SKM-1 treated with dmso at 0.1 percent for 144 hours (cell line): Measurements from ENCODE around the gene RPS18.
"Not testable (repeated sequence)": the region's sequence is repeated elsewhere in the genome, so short reads cannot be mapped to it uniquely, and the experiment has no call there.

ENCODE experiments used
- DNase-seq: peaks from one replicate; lab custom pipeline; 2025; ENCODE audit not compliant: unreplicated experiment; lab: John Stamatoyannopoulos, UW

The RPS18 gene

GRCh38 chr6:33271468-33272274 is at the start of gene RPS18, which contains the start of gene VPS52:
Gene RPS18, plus strand, starts transcription at chr6:33272075. Its CDS starts 45 bp downstream, at chr6:33272120.
Gene VPS52, minus strand, starts transcription at chr6:33271876. Its CDS starts 201 bp downstream, at chr6:33271675.
- DNase-seq, result peak; percentile 94

- DNase-seq, result not testable (repeated sequence)
Measured at GRCh38 chr6:33226503-33227120, 45.3 kb upstream of the RPS18 start.

GRCh38 chr6:33235221-33235634 is 36.6 kb upstream of the RPS18 start:
- no peak for DNase-seq

- no peak for DNase-seq
Measured at GRCh38 chr6:33236328-33236727, 35.5 kb upstream of the RPS18 start.

- no peak for DNase-seq
Measured at GRCh38 chr6:33236852-33237251, 35.0 kb upstream of the RPS18 start.

GRCh38 chr6:33237741-33238140 is 34.1 kb upstream of the RPS18 start:
- DNase-seq, result no peak

- no peak for DNase-seq
Measured at GRCh38 chr6:33241968-33242367, 29.9 kb upstream of the RPS18 start.

GRCh38 chr6:33243476-33243875 is 28.4 kb upstream of the RPS18 start:
- no peak for DNase-seq

- peak; percentile 86 for DNase-seq
Measured at GRCh38 chr6:33247977-33248642, 23.8 kb upstream of the RPS18 start.

- no peak for DNase-seq
Measured at GRCh38 chr6:33248643-33248931, 23.3 kb upstream of the RPS18 start.

GRCh38 chr6:33248932-33249731 is 22.7 kb upstream of the RPS18 start:
- DNase-seq, result peak; percentile 99

- no peak for DNase-seq
Measured at GRCh38 chr6:33249732-33250630, 21.9 kb upstream of the RPS18 start.

- DNase-seq, result no peak
Measured at GRCh38 chr6:33250731-33251130, 21.1 kb upstream of the RPS18 start.

- no peak for DNase-seq
Measured at GRCh38 chr6:33251395-33252012, 20.4 kb upstream of the RPS18 start.

GRCh38 chr6:33252759-33253158 is 19.1 kb upstream of the RPS18 start:
- no peak for DNase-seq

- DNase-seq, result no peak
Measured at GRCh38 chr6:33254591-33254990, 17.3 kb upstream of the RPS18 start.

GRCh38 chr6:33259032-33259431 is 12.8 kb upstream of the RPS18 start:
- DNase-seq, result no peak

GRCh38 chr6:33262490-33262889 is 9.4 kb upstream of the RPS18 start:
- not testable (repeated sequence) for DNase-seq

- no peak for DNase-seq
Measured at GRCh38 chr6:33264015-33264414, 7.9 kb upstream of the RPS18 start.

GRCh38 chr6:33271117-33271467 is 783 bp upstream of the RPS18 start:
- DNase-seq, result no peak
